HepG2 (cell line): ENCODE results near the gene TFB1M. TPM values are rescaled to one million over a fixed set of nuclear protein-coding genes. Genes with fewer than 3 reads are reported as not detected.
A peak's percentile ranks its signal among the peaks of the same experiment; 100 is the strongest.
"Not testable (repeated sequence)": the region's sequence is repeated elsewhere in the genome, so short reads cannot be mapped to it uniquely, and the experiment has no call there.

ENCODE experiments used
- ATAC-seq: fragments of 200-7000 bp; cut with Tn5 transposase; 3 replicates; pipeline ENCODE4 v1.9.1; 2020; ENCODE audit warnings: mild to moderate bottlenecking, moderate library complexity
- BruUV-seq: library from RNA; stranded (reverse); fragments of 400-500 nt; replicated peaks from 2 replicates; lab custom pipeline; 2021; lab: Mats Ljungman, UMichigan
- CTCF ChIA-PET: fragments of 300-600 bp; formaldehyde crosslinking; extraction: SDS; loops from one replicate; lab custom pipeline; 2021; ENCODE audit warnings: low total read pairs, inconsistent platforms, low intra/inter-chr PET ratio; lab: Yijun Ruan, JAX
- POLR2A ChIA-PET: fragments of 350-600 bp; sonication (Branson Sonifier 250); formaldehyde crosslinking; loops from one replicate; lab custom pipeline; 2020; ENCODE audit warnings: antibody characterized with exemption, inconsistent platforms; lab: Yijun Ruan, JAX
- DNase-seq: peaks from one replicate; pipeline ENCODE4 v3.0.0-alpha.2; 2015; ENCODE audit warnings: low spot score
- FAIRE-seq: peaks from 3 replicates; lab custom pipeline; 2011; peaks lifted over from hg19 to GRCh38; lab: Jason Lieb, UNC
- H2AFZ ChIP-seq: one replicate; pipeline ENCODE4 v1.6.1; 2011; ENCODE audit warnings: low read length, inconsistent platforms
- H3K27ac ChIP-seq: fragments of 300-600 bp; 3 replicates; pipeline ENCODE4 v1.8.0; 2011; ENCODE audit warnings: mixed run types, mild to moderate bottlenecking, mixed read lengths, low read length, inconsistent platforms; ENCODE audit not compliant: insufficient read depth; ENCODE audit errors: extremely low read length
- H3K27me3 ChIP-seq, 2 experiments: fragments of 200-600 bp in 1 of 2; 2 replicates in 1 of 2; 3 replicates in 1 of 2; pipeline versions ENCODE4 v1.6.0 to v1.8.0; 2011; ENCODE audit warnings: low read length in 2 of 2, mild to moderate bottlenecking in 2 of 2, moderate library complexity in 2 of 2, inconsistent platforms in 1 of 2; ENCODE audit not compliant: insufficient read depth in 2 of 2, control insufficient read depth in 1 of 2
- H3K36me3 ChIP-seq, 2 experiments: fragments of 200-600 bp in 1 of 2; replicated peaks in 1 of 2; 2 replicates in 1 of 2; 3 replicates in 1 of 2; pipeline versions ENCODE4 v1.5.1 to v1.8.0; 2011; ENCODE audit warnings: low read length in 2 of 2, inconsistent platforms in 1 of 2; ENCODE audit not compliant: insufficient read depth in 2 of 2, control insufficient read depth in 1 of 2
- H3K4me1 ChIP-seq: 2 replicates; pipeline ENCODE4 v1.5.1; 2012; ENCODE audit warnings: low read length, inconsistent platforms; ENCODE audit not compliant: insufficient read depth
- H3K4me2 ChIP-seq: 2 replicates; pipeline ENCODE4 v1.6.0; 2011; ENCODE audit warnings: low read depth, low read length, inconsistent platforms
- H3K4me3 ChIP-seq, 3 experiments: fragments of 200-600 bp in 1 of 3; sonication (generic), shearing (Covaris generic) in 1 of 3; replicated peaks in 1 of 3; 2 replicates each; pipeline ENCODE4 v1.5.1; 2011 to 2016; ENCODE audit warnings: low read length in 3 of 3, inconsistent platforms in 2 of 3, low read depth in 2 of 3, mild to moderate bottlenecking in 2 of 3, control low read depth in 1 of 3, mixed read lengths in 1 of 3; ENCODE audit not compliant: insufficient read depth in 1 of 3
- H3K79me2 ChIP-seq: one replicate; pipeline ENCODE4 v1.6.1; 2011; ENCODE audit warnings: low read length, inconsistent platforms; ENCODE audit not compliant: insufficient read depth
- H3K9ac ChIP-seq: 2 replicates; pipeline ENCODE4 v1.6.0; 2011; ENCODE audit warnings: mild to moderate bottlenecking, low read depth, low read length, inconsistent platforms; ENCODE audit not compliant: insufficient read depth
- H3K9me3 ChIP-seq: 2 replicates; pipeline ENCODE4 v1.5.1; 2012; ENCODE audit warnings: mild to moderate bottlenecking, low read length
- H4K20me1 ChIP-seq: 2 replicates; pipeline ENCODE4 v1.6.0; 2011; ENCODE audit warnings: inconsistent platforms, mild to moderate bottlenecking, low read length, moderate library complexity; ENCODE audit not compliant: insufficient read depth
- MED13 ChIP-seq: sonication (generic); formaldehyde crosslinking; IDR thresholded peaks from 2 replicates; pipeline ENCODE4 v1.5.0; 2020; ENCODE audit warnings: missing genetic modification reagents
- MED8 ChIP-seq: sonication (generic); formaldehyde crosslinking; IDR thresholded peaks from 2 replicates; pipeline ENCODE4 v1.8.1; 2023; ENCODE audit warnings: mild to moderate bottlenecking, missing genetic modification reagents; ENCODE audit not compliant: insufficient replicate concordance
- POGZ ChIP-seq: sonication (generic); formaldehyde crosslinking; IDR thresholded peaks from 2 replicates; pipeline ENCODE4 v1.4.0; 2020; ENCODE audit warnings: mild to moderate bottlenecking, missing genetic modification reagents
- ZBTB33 ChIP-seq: sonication (generic); formaldehyde crosslinking; IDR thresholded peaks from 2 replicates; pipeline ENCODE4 v1.4.0; 2020; ENCODE audit warnings: missing genetic modification reagents
- ZFP91 ChIP-seq: sonication (generic); formaldehyde crosslinking; IDR thresholded peaks from 2 replicates; pipeline ENCODE4 v1.9.0; 2022; ENCODE audit warnings: missing genetic modification reagents, mild to moderate bottlenecking, borderline replicate concordance
- ZNF333 ChIP-seq: sonication (generic); formaldehyde crosslinking; IDR thresholded peaks from 2 replicates; pipeline ENCODE4 v1.4.0; 2020; ENCODE audit warnings: mild to moderate bottlenecking, missing genetic modification reagents, borderline replicate concordance
- ZNF687 ChIP-seq: sonication (generic); formaldehyde crosslinking; IDR thresholded peaks from 2 replicates; pipeline ENCODE4 v1.5.1; 2020; ENCODE audit warnings: mild to moderate bottlenecking, missing genetic modification reagents, moderate library complexity
- WGBS: methylation state at CpG from one replicate; pipeline ENCODE4 v1.1.6; 2017; ENCODE audit warnings: low lambda C conversion rate; 5-methylcytosine and 5-hydroxymethylcytosine counted together
- in situ Hi-C: cut with HindIII; loops from 2 replicates; pipeline ENCODE4 v1.10.0; 2017; ENCODE audit warnings: low pct_unique_long_range_greater_than_20kb; ENCODE audit not compliant: extremely low pct_ligation_motif_present
- intact Hi-C: fragments of 100-400 bp; cut with micrococcal nuclease; formaldehyde crosslinking; loops from one replicate; pipeline ENCODE4 v1.10.0; 2022; ENCODE audit not compliant: unreplicated experiment
- polyA plus RNA-seq, 8 experiments: library from polyadenylated mRNA; depleted of rRNA in 3 of 8; stranded (reverse) in 7 of 8; unstranded in 1 of 8; fragments of >200 nt; fragmentation: Illumina TruSeq in 4 of 8; extraction: Trizol in 4 of 8; gene quantifications; 2 replicates each; pipeline versions ENCODE4 v1.2.1 to v1.2.3, GENCODE V29; 2011 to 2016; ENCODE audit warnings: low read depth in 4 of 8, missing spikeins in 1 of 8, mixed read lengths in 1 of 8; ENCODE audit not compliant: insufficient read depth in 1 of 8
- total RNA-seq, 5 experiments: library from RNA; depleted of rRNA; stranded (reverse); fragments of >200 nt; fragmentation: Illumina TruSeq; extraction: Trizol; gene quantifications; 2 replicates each; pipeline ENCODE4 v1.2.3, GENCODE V29; 2016; ENCODE audit warnings: low read depth in 1 of 5

Gene TFB1M
- total and polyA plus RNA-seq, 2 of the 13 experiments (the other 11 are each of a cell fraction or from before 2014, with no cell fraction given), result 91.4 to 122 TPM

GRCh38 chr6:155364021-155364420, 49.7 kb upstream of the TFB1M start:
- H2AFZ ChIP-seq, intact Hi-C loops, H3K27me3 ChIP-seq, H3K4me1 ChIP-seq, H3K79me2 ChIP-seq, H3K9ac ChIP-seq, H3K27ac ChIP-seq, H4K20me1 ChIP-seq, in situ Hi-C loops: not testable (repeated sequence)
- POLR2A ChIA-PET, result interaction anchor here (2.1 kb wide), 1 partner anchor 35 kb away, joined by 6 read pairs; no protein-coding TSS in a partner anchor
- 93% methylated on average over 12 of the region's 12 CpGs for WGBS
- TF ChIP-seq MED13 (CRISPR knock-in tag), result 0 out of 2 replicates have a peak, but pooled peaks have one; percentile 24
- TF ChIP-seq, all 625 proteins: peak for 1; not testable (repeated sequence) for 624
- BruUV-seq, FAIRE-seq, CTCF ChIA-PET, H3K36me3 ChIP-seq, ATAC-seq, H3K4me3 ChIP-seq, DNase-seq, H3K4me2 ChIP-seq: not testable (repeated sequence)
- peaks cover 12% of the 10 kb centered on the region for H3K9me3 ChIP-seq

- H3K4me3 ChIP-seq, H3K27ac ChIP-seq, H3K9ac ChIP-seq, CTCF ChIA-PET, BruUV-seq, H4K20me1 ChIP-seq, H2AFZ ChIP-seq, ATAC-seq, H3K27me3 ChIP-seq, H3K79me2 ChIP-seq, H3K4me2 ChIP-seq, in situ Hi-C loops, DNase-seq, H3K36me3 ChIP-seq, FAIRE-seq, intact Hi-C loops, H3K4me1 ChIP-seq: not testable (repeated sequence)
- 97% methylated on average over 29 of the region's 39 CpGs for WGBS
- H3K9me3 ChIP-seq, result peaks cover 12% of the 10 kb centered on the region
- TF ChIP-seq POGZ (peak; percentile 52; the same call in 1 of the 2 replicates), ZFP91 (CRISPR knock-in tag) (peak; percentile 12; the same call in 1 of the 2 replicates), MED8 (CRISPR knock-in tag) (peak; percentile 46), ZNF687 (peak; percentile 43; the same call in 1 of the 2 replicates), ZNF333 (CRISPR knock-in tag) (peak; percentile 69; the same call in 1 of the 2 replicates), ZBTB33 (CRISPR knock-in tag) (peak; percentile 74)
- POLR2A ChIA-PET, result interaction anchor here (2.1 kb wide), 1 partner anchor 34 kb away, joined by 6 read pairs; no protein-coding TSS in a partner anchor
These were observed 48.8 kb upstream of the TFB1M start for GRCh38 chr6:155362968-155363632.
